Neural cell (in vitro differentiated cells): Measurements from ENCODE around the gene PLD5. TPM values are rescaled to one million over a fixed set of nuclear protein-coding genes. Genes with fewer than 3 reads are reported as not detected.
A peak's percentile ranks its signal among the peaks of the same experiment; 100 is the strongest.
"Not testable (repeated sequence)": the region's sequence is repeated elsewhere in the genome, so short reads cannot be mapped to it uniquely, and the experiment has no call there.

Experiments used
- H2AFZ ChIP-seq: fragments of 200-600, 300-800 bp; sonication (generic), shearing (Covaris generic); 2 replicates; pipeline ENCODE4 v1.6.0; 2014; ENCODE audit warnings: low read depth, mild to moderate bottlenecking, antibody characterized with exemption, low read length, moderate library complexity
- H3F3A ChIP-seq: fragments of 200-600 bp; shearing (Covaris generic); 2 replicates; pipeline ENCODE4 v1.6.1; 2016; ENCODE audit warnings: mild to moderate bottlenecking, moderate library complexity, mixed read lengths, antibody characterized with exemption, low read length; ENCODE audit not compliant: insufficient read depth, poor library complexity, severe bottlenecking
- H3K27ac ChIP-seq: fragments of 200-600, 300-800 bp; sonication (generic), shearing (Covaris generic); 2 replicates; pipeline ENCODE4 v1.5.1; 2014; ENCODE audit warnings: mild to moderate bottlenecking, low read length, moderate library complexity
- H3K27me3 ChIP-seq: fragments of 300-800, 200-600 bp; sonication (generic), shearing (Covaris generic); 2 replicates; pipeline ENCODE4 v1.6.0; 2014; ENCODE audit warnings: mild to moderate bottlenecking, low read depth, low read length, moderate library complexity; ENCODE audit not compliant: insufficient read depth
- H3K36me3 ChIP-seq: fragments of 300-800, 200-600 bp; sonication (generic), shearing (Covaris generic); 2 replicates; pipeline ENCODE4 v1.5.1; 2014; ENCODE audit warnings: mild to moderate bottlenecking, antibody characterized with exemption, low read length, moderate library complexity; ENCODE audit not compliant: insufficient read depth
- H3K4me2 ChIP-seq: fragments of 300-800, 200-600 bp; sonication (generic), shearing (Covaris generic); 2 replicates; pipeline ENCODE4 v1.6.0; 2014; ENCODE audit warnings: mild to moderate bottlenecking, low read length
- H3K4me3 ChIP-seq: fragments of 300-800, 200-600 bp; sonication (generic), shearing (Covaris generic); 2 replicates; pipeline ENCODE4 v1.5.1; 2014; ENCODE audit warnings: mild to moderate bottlenecking, low read length, moderate library complexity
- H3K79me2 ChIP-seq: fragments of 200-600 bp; shearing (Covaris generic); replicated peaks from 2 replicates; pipeline ENCODE4 v1.6.0; 2014; ENCODE audit warnings: mild to moderate bottlenecking, low read length, moderate library complexity; ENCODE audit not compliant: insufficient read depth
- H3K9ac ChIP-seq: fragments of 300-800, 200-600 bp; sonication (generic), shearing (Covaris generic); 2 replicates; pipeline ENCODE4 v1.6.1; 2016; ENCODE audit warnings: mild to moderate bottlenecking, low read length, mixed read lengths
- H3K9me2 ChIP-seq: fragments of 200-600 bp; shearing (Covaris generic); 2 replicates; pipeline ENCODE4 v1.6.1; 2016; ENCODE audit warnings: mild to moderate bottlenecking, low read length, mixed read lengths; ENCODE audit not compliant: insufficient read depth
- H3K9me3 ChIP-seq: fragments of 200-600, 300-800 bp; sonication (generic), shearing (Covaris generic); 2 replicates; pipeline ENCODE4 v1.6.1; 2016; ENCODE audit warnings: mild to moderate bottlenecking, mixed run types, low read length, moderate library complexity, mixed read lengths
- H4K20me1 ChIP-seq: fragments of 200-600 bp; shearing (Covaris generic); 2 replicates; pipeline ENCODE4 v1.6.1; 2016; ENCODE audit warnings: mild to moderate bottlenecking, mixed run types; ENCODE audit not compliant: insufficient read depth
- EP300 ChIP-seq: fragments of 450-650 bp; conservative IDR thresholded peaks from 2 replicates; pipeline ENCODE4 v1.6.1; 2014; ENCODE audit warnings: antibody characterized with exemption, mild to moderate bottlenecking, moderate library complexity; ENCODE audit not compliant: poor library complexity, severe bottlenecking
- EZH2 ChIP-seq: fragments of 200-600, 300-800 bp; shearing (Covaris generic), sonication (generic); IDR thresholded peaks from 2 replicates; pipeline ENCODE4 v1.6.1; 2014; ENCODE audit warnings: antibody characterized with exemption, low read length, borderline replicate concordance, mild to moderate bottlenecking; ENCODE audit not compliant: insufficient read depth, poor library complexity, severe bottlenecking
- MXI1 ChIP-seq: fragments of 450-650 bp; conservative IDR thresholded peaks from 2 replicates; pipeline ENCODE4 v1.6.1; 2014; ENCODE audit warnings: antibody characterized with exemption, mild to moderate bottlenecking; ENCODE audit not compliant: poor library complexity, severe bottlenecking
- POLR2AphosphoS5 ChIP-seq: IDR thresholded peaks from 2 replicates; pipeline ENCODE4 v1.6.1; 2012
- RAD21 ChIP-seq: fragments of 450-650 bp; conservative IDR thresholded peaks from 2 replicates; pipeline ENCODE4 v1.6.1; 2014; ENCODE audit warnings: antibody characterized with exemption, mild to moderate bottlenecking, moderate library complexity
- SMC3 ChIP-seq: fragments of 450-650 bp; conservative IDR thresholded peaks from 2 replicates; pipeline ENCODE4 v1.6.1; 2014; ENCODE audit warnings: antibody characterized with exemption, mild to moderate bottlenecking, moderate library complexity; ENCODE audit not compliant: poor library complexity
- TAF1 ChIP-seq: IDR thresholded peaks from 2 replicates; pipeline ENCODE4 v1.6.1; 2012; ENCODE audit warnings: low read depth
- polyA plus RNA-seq: library from polyadenylated mRNA; depleted of rRNA; stranded (reverse); fragments of >200 nt; gene quantifications from 2 replicates; pipeline ENCODE4 v1.2.3, GENCODE V29; 2014
- TF ChIP-seq, protein P1 (sequence below): fragments of 450-650 bp; IDR thresholded peaks from 2 replicates; pipeline ENCODE4 v1.5.1; 2014; ENCODE audit warnings: antibody characterized with exemption, mild to moderate bottlenecking, moderate library complexity; ENCODE audit not compliant: poor library complexity, severe bottlenecking
- TF ChIP-seq, protein P2 (sequence below): IDR thresholded peaks from 2 replicates; pipeline ENCODE4 v1.6.1; 2012; ENCODE audit warnings: borderline replicate concordance

The PLD5 gene
- polyA plus RNA-seq, 1 donor from 2014 or later = 0.64 TPM

DNA sequence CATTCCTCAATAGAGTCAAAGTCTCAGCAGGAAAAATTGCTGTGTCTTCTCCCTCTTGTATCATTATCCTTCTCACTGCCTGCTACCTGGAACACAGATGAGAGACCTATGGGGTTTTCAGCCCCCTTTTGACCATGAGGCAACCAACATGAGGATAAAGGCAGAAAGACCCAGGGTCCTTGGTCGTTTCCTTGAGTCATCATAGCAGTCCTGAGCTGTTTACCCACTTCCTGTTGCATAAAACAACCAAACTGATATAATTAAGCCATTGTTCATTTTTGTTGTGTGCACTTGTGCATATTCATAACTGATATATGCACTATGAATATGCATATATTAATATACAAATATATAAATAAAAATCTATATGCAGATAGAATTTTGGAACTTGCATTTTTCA, 337.3 kb downstream of the PLD5 start:
- TF ChIP-seq TAF1 (no peak), SMC3 (no peak)
- TF ChIP-seq, protein P1, sequence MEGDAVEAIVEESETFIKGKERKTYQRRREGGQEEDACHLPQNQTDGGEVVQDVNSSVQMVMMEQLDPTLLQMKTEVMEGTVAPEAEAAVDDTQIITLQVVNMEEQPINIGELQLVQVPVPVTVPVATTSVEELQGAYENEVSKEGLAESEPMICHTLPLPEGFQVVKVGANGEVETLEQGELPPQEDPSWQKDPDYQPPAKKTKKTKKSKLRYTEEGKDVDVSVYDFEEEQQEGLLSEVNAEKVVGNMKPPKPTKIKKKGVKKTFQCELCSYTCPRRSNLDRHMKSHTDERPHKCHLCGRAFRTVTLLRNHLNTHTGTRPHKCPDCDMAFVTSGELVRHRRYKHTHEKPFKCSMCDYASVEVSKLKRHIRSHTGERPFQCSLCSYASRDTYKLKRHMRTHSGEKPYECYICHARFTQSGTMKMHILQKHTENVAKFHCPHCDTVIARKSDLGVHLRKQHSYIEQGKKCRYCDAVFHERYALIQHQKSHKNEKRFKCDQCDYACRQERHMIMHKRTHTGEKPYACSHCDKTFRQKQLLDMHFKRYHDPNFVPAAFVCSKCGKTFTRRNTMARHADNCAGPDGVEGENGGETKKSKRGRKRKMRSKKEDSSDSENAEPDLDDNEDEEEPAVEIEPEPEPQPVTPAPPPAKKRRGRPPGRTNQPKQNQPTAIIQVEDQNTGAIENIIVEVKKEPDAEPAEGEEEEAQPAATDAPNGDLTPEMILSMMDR = no peak
- Histone ChIP-seq H3K9ac (no peak overlapping the region), H3K4me2 (no peak overlapping the region), H3K27ac (no peak overlapping the region), H3K4me3 (no peak overlapping the region), H4K20me1 (no peaks in the 10 kb centered on the region), H3K9me3 (no peaks in the 10 kb centered on the region), H3K27me3 (no peaks in the 10 kb centered on the region), H3K9me2 (no peaks in the 10 kb centered on the region), H2AFZ (no peak overlapping the region), H3K36me3 (no peaks in the 10 kb centered on the region), H3F3A (no peaks in the 10 kb centered on the region), H3K79me2 (no peaks in the 10 kb centered on the region)

DNA sequence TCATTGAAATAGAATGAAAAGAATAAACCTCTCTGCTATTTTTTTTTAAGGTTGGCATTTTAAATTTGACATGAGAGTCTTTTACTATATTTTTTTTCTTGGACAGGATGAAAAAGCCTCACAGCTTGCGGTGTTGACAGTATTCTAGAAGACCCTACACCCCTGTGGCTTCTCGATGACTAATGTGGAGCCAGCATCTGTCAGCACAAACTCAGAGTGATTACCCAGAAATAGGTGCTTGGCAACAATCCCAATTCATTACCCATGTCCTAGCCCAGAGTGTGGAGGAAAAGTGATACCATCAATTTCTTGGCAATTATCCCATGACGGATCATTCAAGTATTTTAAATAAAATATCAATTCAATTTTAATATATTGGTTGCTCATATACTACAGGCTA, 338.8 kb downstream of the PLD5 start:
- no peak overlapping the region for H3K4me2 ChIP-seq
- TF ChIP-seq POLR2AphosphoS5 = peak; percentile 75
- TF ChIP-seq TAF1 = no peak
- no peak for TF ChIP-seq EZH2
- TF ChIP-seq MXI1 = no peak
- H3K4me3 ChIP-seq = no peak overlapping the region
- no peaks in the 10 kb centered on the region for H4K20me1 ChIP-seq
- H3K27me3 ChIP-seq = no peaks in the 10 kb centered on the region
- no peaks in the 10 kb centered on the region for H3K36me3 ChIP-seq
- H3K27ac ChIP-seq = no peak overlapping the region
- H3K9me3 ChIP-seq = no peaks in the 10 kb centered on the region
- H3K9ac ChIP-seq = no peak overlapping the region
- no peaks in the 10 kb centered on the region for H3F3A ChIP-seq
- H3K79me2 ChIP-seq = no peaks in the 10 kb centered on the region
- no peak overlapping the region for H2AFZ ChIP-seq
- H3K9me2 ChIP-seq = no peaks in the 10 kb centered on the region

DNA sequence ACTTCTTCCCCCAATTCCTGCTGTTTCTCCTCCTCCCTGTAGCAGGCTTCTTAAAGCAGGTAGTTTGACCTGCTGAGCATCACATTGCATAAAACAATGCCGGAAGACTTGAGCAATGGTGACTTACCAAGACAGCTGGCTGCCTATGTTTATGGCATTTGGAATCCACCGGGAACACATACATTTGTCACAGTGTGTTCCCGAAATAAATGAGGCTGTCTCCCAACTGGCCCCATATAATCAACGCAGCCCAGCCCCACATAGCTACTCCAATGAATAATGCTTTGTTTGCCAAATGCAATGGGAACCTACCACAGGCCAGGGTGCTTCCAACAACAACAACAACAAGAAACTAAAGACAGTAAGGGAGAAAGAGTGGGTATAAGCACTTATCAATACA, 339.5 kb downstream of the PLD5 start:
- no peak overlapping the region for H3K9ac ChIP-seq
- H3K79me2 ChIP-seq = no peaks in the 10 kb centered on the region
- H3K4me2 ChIP-seq = no peak overlapping the region
- no peaks in the 10 kb centered on the region for H4K20me1 ChIP-seq
- no peaks in the 10 kb centered on the region for H3K9me3 ChIP-seq
- H3K27me3 ChIP-seq = no peaks in the 10 kb centered on the region
- TF ChIP-seq MXI1 (no peak), TAF1 (no peak), SMC3 (no peak), POLR2AphosphoS5 (no peak), RAD21 (no peak), EZH2 (no peak), EP300 (no peak)
- TF ChIP-seq, protein P2, sequence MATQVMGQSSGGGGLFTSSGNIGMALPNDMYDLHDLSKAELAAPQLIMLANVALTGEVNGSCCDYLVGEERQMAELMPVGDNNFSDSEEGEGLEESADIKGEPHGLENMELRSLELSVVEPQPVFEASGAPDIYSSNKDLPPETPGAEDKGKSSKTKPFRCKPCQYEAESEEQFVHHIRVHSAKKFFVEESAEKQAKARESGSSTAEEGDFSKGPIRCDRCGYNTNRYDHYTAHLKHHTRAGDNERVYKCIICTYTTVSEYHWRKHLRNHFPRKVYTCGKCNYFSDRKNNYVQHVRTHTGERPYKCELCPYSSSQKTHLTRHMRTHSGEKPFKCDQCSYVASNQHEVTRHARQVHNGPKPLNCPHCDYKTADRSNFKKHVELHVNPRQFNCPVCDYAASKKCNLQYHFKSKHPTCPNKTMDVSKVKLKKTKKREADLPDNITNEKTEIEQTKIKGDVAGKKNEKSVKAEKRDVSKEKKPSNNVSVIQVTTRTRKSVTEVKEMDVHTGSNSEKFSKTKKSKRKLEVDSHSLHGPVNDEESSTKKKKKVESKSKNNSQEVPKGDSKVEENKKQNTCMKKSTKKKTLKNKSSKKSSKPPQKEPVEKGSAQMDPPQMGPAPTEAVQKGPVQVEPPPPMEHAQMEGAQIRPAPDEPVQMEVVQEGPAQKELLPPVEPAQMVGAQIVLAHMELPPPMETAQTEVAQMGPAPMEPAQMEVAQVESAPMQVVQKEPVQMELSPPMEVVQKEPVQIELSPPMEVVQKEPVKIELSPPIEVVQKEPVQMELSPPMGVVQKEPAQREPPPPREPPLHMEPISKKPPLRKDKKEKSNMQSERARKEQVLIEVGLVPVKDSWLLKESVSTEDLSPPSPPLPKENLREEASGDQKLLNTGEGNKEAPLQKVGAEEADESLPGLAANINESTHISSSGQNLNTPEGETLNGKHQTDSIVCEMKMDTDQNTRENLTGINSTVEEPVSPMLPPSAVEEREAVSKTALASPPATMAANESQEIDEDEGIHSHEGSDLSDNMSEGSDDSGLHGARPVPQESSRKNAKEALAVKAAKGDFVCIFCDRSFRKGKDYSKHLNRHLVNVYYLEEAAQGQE = no peak
- TF ChIP-seq, protein P1 = no peak
- no peak overlapping the region for H2AFZ ChIP-seq
- H3K9me2 ChIP-seq = no peaks in the 10 kb centered on the region
- H3K27ac ChIP-seq = no peak overlapping the region
- no peak overlapping the region for H3K4me3 ChIP-seq
- no peaks in the 10 kb centered on the region for H3K36me3 ChIP-seq
- no peaks in the 10 kb centered on the region for H3F3A ChIP-seq

DNA sequence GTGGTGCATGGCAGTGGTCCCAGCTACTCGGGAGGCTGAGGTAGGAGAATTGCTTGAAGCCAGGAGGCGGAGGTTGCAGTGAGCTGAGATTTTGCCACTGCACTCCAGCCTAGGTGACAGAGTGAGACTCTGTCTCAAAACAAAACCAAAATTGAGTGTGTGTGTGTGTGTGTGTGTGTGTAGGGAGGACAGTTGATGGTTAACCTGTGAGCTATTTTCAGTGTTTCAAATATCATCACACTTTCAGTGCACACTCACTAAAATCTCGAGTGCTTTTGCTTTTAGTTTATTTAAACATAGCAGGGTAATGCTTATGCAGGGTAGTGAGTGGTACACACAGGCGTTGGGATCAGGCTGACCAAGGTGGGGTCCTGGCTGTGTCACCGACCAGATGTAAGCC, 344.7 kb downstream of the PLD5 start:
- H3K4me2 ChIP-seq, H3K27me3 ChIP-seq, H4K20me1 ChIP-seq, H3K27ac ChIP-seq, H3K9ac ChIP-seq, H3K9me2 ChIP-seq, H3F3A ChIP-seq, H3K4me3 ChIP-seq, H3K79me2 ChIP-seq, H2AFZ ChIP-seq, H3K36me3 ChIP-seq, H3K9me3 ChIP-seq: not testable (repeated sequence)
